Activated B cell treated with CpG ODN at 0.5 μM for 24 hours (primary cell): ENCODE data around the gene LPP. TPM values are rescaled to one million over a fixed set of nuclear protein-coding genes. Genes with fewer than 3 reads are reported as not detected.

Source experiments
- ATAC-seq: fragments of 200-7000 bp; cut with Tn5 transposase; one replicate; pipeline ENCODE4 v1.10.0; 2021; ENCODE audit warnings: low read depth, mild to moderate bottlenecking, moderate library complexity
- CTCF ChIA-PET: fragments of 350-600 bp; sonication (Branson Sonifier 250); formaldehyde crosslinking; loops from one replicate; lab custom pipeline; 2021; ENCODE audit warnings: antibody characterized with exemption; lab: Charles Lee
- POLR2A ChIA-PET: fragments of 350-600 bp; sonication (Branson Sonifier 250); formaldehyde crosslinking; loops from one replicate; lab custom pipeline; 2021; ENCODE audit warnings: antibody characterized with exemption; lab: Charles Lee
- DNase-seq: peaks from one replicate; pipeline ENCODE4 v3.0.0; 2022
- H3K27ac Mint-ChIP-seq: one replicate; pipeline ENCODE4 v1.8.0; 2020; ENCODE audit warnings: mixed read lengths
- H3K27me3 Mint-ChIP-seq: one replicate; pipeline ENCODE4 v1.8.0; 2021; ENCODE audit warnings: mixed read lengths
- H3K36me3 Mint-ChIP-seq: one replicate; pipeline ENCODE4 v1.8.0; 2021; ENCODE audit warnings: low read depth, mixed read lengths
- H3K4me1 Mint-ChIP-seq: one replicate; pipeline ENCODE4 v1.8.0; 2021; ENCODE audit warnings: mixed read lengths
- H3K4me3 Mint-ChIP-seq: one replicate; pipeline ENCODE4 v1.8.0; 2020; ENCODE audit warnings: mild to moderate bottlenecking, mixed read lengths
- H3K9me3 Mint-ChIP-seq: one replicate; pipeline ENCODE4 v1.8.0; 2020; ENCODE audit warnings: mixed read lengths
- CTCF ChIP-seq: fragments of 200-600 bp; IDR thresholded peaks from one replicate; pipeline ENCODE4 v1.8.0; 2022; ENCODE audit warnings: antibody characterized with exemption, mild to moderate bottlenecking
- intact Hi-C: fragments of 100-400 bp; cut with micrococcal nuclease; formaldehyde crosslinking; loops from one replicate; pipeline ENCODE4 v1.15.1; 2024
- total RNA-seq: library from RNA; stranded (reverse); gene quantifications from 2 replicates; pipeline ENCODE4 v1.2.3, GENCODE V29; 2022

Gene LPP
- total RNA-seq, 1 donor from 2014 or later, result 60.1 TPM

- peak overlapping the region; percentile 50 for H3K4me3 Mint-ChIP-seq
- peaks cover 88% of the 10 kb centered on the region for H3K4me1 Mint-ChIP-seq
- ChIA-PET CTCF (interaction anchor here (0.9 to 2.1 kb wide), 4 partner anchors 11 to 657 kb away, joined by 3 to 9 read pairs (median 4); no protein-coding TSS in a partner anchor), POLR2A (interaction anchor here (0.6 to 3.4 kb wide), 9 partner anchors 10 to 558 kb away, joined by 3 to 20 read pairs (median 3); partner anchors contain the start of gene BCL6)
- H3K27ac Mint-ChIP-seq, result peak overlapping the region; percentile 82
- intact Hi-C loops, result loop anchor here (2.0 to 5.0 kb wide), 3 partner anchors 54 to 145 kb away; partner anchors contain the start of gene LPP
- no peak for DNase-seq
- no peak for TF ChIP-seq CTCF
- no peaks in the 10 kb centered on the region for H3K9me3 Mint-ChIP-seq
- no peaks in the 10 kb centered on the region for H3K27me3 Mint-ChIP-seq
- ATAC-seq, result peak; percentile 72
- H3K36me3 Mint-ChIP-seq, result no peaks in the 10 kb centered on the region
Observed at GRCh38 chr3:188296761-188297612, 143.0 kb downstream of the LPP start.

- Mint-ChIP-seq H3K27ac (peak overlapping the region; percentile 67), H3K27me3 (no peaks in the 10 kb centered on the region), H3K4me3 (no peak overlapping the region), H3K36me3 (peaks cover 2% of the 10 kb centered on the region), H3K9me3 (peaks cover 2% of the 10 kb centered on the region), H3K4me1 (peaks cover 89% of the 10 kb centered on the region)
- TF ChIP-seq CTCF, result no peak
- CTCF ChIA-PET, result interaction anchor here (0.8 to 2.1 kb wide), 3 partner anchors 61 to 656 kb away, joined by 3 to 9 read pairs (median 5); no protein-coding TSS in a partner anchor
- intact Hi-C loops, result loop anchor here (5.0 kb wide), 2 partner anchors 139 to 146 kb away; partner anchors contain the start of gene LPP
- POLR2A ChIA-PET, result interaction anchor here (0.6 to 2.2 kb wide), 11 partner anchors 10 to 1729 kb away, joined by 3 to 11 read pairs (median 6); partner anchors contain the start of gene BCL6
- DNase-seq, result no peak
- ATAC-seq, result no peak
Observed at GRCh38 chr3:188298585-188298984, 144.6 kb downstream of the LPP start.

GRCh38 chr3:188299068-188299467 lies 145.1 kb downstream of the LPP start:
- DNase-seq, result no peak
- peak; percentile 28 for ATAC-seq
- peaks cover 2% of the 10 kb centered on the region for H3K36me3 Mint-ChIP-seq

GRCh38 chr3:188299708-188300107 lies 145.8 kb downstream of the LPP start:
- POLR2A ChIA-PET, result interaction anchor here (1.2 to 2.2 kb wide), 4 partner anchors 11 to 555 kb away, joined by 3 to 11 read pairs (median 7); no protein-coding TSS in a partner anchor
- Mint-ChIP-seq H3K27ac (peak overlapping the region; percentile 67), H3K36me3 (peaks cover 2% of the 10 kb centered on the region), H3K4me1 (peaks cover 84% of the 10 kb centered on the region), H3K9me3 (peaks cover 2% of the 10 kb centered on the region), H3K27me3 (no peaks in the 10 kb centered on the region), H3K4me3 (peak overlapping the region; percentile 49)
- ATAC-seq (no peak), DNase-seq (no peak)
- intact Hi-C loops, result loop anchor here (1.0 to 10.0 kb wide), 4 partner anchors 10 to 655 kb away; partner anchors contain the start of gene LPP
- no peak for TF ChIP-seq CTCF
- CTCF ChIA-PET, result interaction anchor here (1.0 kb wide), 1 partner anchor 655 kb away, joined by 3 read pairs; no protein-coding TSS in a partner anchor

More at GRCh38 chr3:188299068-188299467, 145.1 kb downstream of the LPP start:
- intact Hi-C loops, result loop anchor here (1.0 to 5.0 kb wide), 3 partner anchors 10 to 147 kb away; partner anchors contain the start of gene LPP
- CTCF ChIA-PET, result interaction anchor here (0.8 to 2.1 kb wide), 3 partner anchors 60 to 655 kb away, joined by 3 to 9 read pairs (median 5); no protein-coding TSS in a partner anchor
- TF ChIP-seq CTCF, result no peak
- peak overlapping the region; percentile 49 for H3K4me3 Mint-ChIP-seq
- POLR2A ChIA-PET, result interaction anchor here (0.7 to 2.2 kb wide), 8 partner anchors 11 to 555 kb away, joined by 3 to 11 read pairs (median 6); partner anchors contain the start of gene BCL6
- peaks cover 2% of the 10 kb centered on the region for H3K9me3 Mint-ChIP-seq
- peak overlapping the region; percentile 67 for H3K27ac Mint-ChIP-seq
- H3K4me1 Mint-ChIP-seq, result peaks cover 87% of the 10 kb centered on the region
- H3K27me3 Mint-ChIP-seq, result no peaks in the 10 kb centered on the region
